Glomerular visceral epithelial cell (primary cell): ENCODE data around the gene CACNA2D1.
A peak's percentile ranks its signal among the peaks of the same experiment; 100 is the strongest.
"Not testable (repeated sequence)": the region's sequence is repeated elsewhere in the genome, so short reads cannot be mapped to it uniquely, and the experiment has no call there.

ENCODE experiments used
- DNase-seq: peaks from one replicate; pipeline ENCODE4 v3.0.0-alpha.2; 2016; ENCODE audit errors: extremely low spot score

CACNA2D1 gene

DNA sequence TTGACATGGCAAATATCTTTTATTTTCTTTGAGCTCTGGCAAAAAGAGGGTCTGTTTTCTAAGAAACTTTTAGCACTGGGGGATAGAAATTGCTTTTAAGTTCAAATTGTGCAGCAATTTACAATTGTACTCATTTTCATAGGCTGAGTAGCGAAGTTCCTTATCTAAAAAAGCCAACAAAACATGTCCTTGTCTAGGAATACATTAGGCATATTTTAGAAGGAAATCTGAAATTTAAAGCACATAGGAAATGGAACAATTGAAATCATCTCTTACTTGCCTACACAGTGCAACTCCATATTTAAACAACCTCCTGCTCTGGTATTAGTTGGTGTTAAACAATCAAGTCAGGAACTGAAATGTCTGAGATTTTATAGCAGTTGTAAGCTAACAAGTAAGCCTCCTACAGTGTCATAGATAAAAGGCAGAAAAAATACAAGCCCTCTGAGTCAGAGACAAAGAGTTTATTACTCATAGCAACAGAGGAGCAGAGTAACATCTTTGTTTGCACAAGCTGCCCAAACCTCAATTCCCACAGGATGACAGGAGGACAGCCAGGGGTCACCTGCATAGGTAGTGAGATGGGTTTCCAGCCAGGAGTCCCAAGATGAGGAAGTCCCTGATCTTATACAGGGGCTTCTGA lies 393.6 kb downstream of the CACNA2D1 start:
- DNase-seq = peak; percentile 55

DNA sequence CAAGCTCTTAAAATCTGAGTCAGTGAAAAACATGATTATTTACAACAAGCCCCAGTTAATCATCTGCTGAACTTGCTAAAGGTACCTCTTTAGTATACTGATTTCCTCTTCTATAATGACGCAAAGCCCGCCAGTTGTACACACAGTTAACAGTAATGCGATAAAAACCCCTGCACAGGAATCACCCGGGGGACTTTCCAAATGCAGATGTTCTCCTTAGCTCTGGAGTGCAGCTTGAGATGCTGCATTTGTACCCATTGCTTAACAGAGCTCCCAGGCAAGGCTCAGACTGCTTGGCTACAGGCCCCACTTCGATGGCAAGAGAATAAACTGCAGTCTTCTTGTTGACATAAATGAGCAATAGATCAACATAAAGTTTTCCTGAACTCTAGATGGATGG lies 394.1 kb downstream of the CACNA2D1 start:
- DNase-seq = no peak

DNA sequence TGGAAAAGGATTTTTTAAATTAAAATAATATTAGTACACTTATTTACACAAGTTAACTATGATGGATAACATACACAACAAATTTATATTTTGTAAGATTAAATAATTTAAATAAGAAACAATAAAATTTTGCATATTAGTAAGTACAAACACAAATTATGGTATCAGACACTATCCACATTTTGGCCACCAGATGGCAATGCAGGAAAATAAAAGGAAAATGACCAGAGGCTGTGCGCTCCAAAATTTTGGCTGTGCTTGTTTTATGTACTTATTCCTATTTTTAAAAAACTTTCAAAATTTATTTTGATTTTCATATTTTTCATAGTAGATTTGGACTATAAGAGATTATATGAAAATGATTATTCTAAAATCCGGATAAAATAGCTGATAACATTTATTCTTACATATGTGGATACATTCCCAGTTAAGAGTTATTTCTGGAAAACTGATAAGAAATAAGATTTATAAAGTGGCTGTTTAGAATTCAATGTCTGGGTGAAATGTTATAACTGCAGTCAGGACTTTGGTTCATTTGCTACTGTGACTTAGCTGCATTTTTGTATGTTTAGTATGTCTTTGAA lies 399.0 kb downstream of the CACNA2D1 start:
- peak; percentile 45 for DNase-seq

DNA sequence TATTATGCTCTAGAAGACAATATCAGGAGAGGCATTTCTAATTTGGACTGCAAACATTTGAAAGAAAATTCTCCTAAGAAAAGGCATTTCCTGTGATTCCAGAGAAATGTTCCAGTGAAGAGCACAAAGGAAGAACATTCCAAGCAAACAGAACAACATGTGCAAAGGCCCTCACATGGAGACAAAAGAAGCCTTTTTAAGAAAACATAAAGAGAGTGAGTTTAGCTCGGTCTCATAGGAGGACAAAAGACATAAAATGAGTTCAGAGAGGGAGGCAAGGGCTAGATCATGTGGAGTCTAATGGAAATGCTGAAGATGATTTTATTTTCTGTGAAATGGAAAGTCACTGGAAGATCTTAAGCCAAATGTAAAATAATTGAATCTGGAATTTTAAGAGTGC lies 404.0 kb downstream of the CACNA2D1 start:
- no peak for DNase-seq

DNA sequence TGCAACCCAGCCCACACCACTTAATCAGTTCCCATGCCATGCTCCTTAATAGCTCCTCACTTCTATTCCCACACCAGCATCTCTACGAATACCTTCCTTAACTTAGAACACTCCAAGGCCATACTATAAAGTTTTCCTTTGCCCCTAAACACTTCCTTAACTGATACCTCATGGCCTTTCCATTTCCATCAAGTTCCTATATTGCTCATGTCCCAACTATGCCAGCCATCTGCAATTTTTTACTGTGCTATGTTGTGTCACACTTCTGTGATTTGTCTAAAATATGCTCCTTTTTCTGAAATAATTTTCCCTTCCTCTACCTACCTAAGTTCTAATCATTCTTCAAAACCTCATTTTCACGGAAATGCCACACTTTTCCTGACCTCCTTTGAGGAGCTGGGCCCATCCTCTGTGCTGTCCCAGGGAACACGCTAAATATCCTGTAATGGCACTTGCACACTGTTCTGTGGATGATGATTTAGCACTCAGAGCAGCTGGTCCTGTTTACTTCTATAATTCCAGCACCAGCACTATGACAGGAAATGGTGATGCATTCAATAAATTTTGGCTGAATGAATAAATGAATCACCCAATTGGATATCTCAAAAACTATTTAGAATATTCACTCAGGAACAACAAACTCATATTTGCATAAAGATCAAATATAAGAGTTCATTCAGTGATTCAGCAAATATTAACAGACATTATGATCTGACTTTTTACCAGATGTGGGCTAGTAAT lies 407.3 kb downstream of the CACNA2D1 start:
- no peak for DNase-seq

DNA sequence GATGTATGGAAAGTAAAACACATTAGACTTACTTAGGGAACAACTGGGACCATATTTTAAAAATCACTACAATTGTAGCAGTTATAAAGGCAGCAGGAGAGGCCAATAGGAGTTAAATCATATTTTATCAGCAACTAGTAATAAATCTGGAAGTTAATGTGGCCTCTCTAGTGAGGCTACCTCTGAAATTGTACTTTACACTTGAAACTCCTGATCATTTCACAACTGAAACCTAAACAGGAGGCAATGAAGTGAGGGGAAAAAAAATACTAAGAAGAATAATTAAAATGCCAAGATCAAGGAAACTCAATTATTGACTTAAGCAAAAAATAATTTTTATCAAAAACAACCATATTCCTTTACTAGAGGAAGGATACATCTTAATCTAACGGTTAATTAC lies 408.1 kb downstream of the CACNA2D1 start:
- no peak for DNase-seq

DNA sequence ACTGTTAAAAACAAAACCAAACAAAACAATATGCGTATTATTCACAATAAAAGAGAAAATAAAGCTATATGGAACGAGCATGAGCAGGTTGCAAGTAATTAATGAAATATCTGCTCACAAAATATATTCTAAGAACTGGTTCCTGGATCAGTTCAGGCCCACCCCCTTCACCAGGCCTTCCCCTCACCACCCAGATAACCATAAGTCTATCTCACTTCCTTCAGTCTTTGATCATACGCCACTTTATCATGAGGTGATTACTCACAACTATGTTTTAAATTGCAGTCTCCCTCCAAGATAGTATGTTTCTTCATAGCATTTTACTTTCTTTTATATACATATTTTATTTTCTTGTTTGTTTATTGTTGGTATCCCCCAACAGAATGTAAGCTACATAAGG lies 410.7 kb downstream of the CACNA2D1 start:
- DNase-seq = no peak

DNA sequence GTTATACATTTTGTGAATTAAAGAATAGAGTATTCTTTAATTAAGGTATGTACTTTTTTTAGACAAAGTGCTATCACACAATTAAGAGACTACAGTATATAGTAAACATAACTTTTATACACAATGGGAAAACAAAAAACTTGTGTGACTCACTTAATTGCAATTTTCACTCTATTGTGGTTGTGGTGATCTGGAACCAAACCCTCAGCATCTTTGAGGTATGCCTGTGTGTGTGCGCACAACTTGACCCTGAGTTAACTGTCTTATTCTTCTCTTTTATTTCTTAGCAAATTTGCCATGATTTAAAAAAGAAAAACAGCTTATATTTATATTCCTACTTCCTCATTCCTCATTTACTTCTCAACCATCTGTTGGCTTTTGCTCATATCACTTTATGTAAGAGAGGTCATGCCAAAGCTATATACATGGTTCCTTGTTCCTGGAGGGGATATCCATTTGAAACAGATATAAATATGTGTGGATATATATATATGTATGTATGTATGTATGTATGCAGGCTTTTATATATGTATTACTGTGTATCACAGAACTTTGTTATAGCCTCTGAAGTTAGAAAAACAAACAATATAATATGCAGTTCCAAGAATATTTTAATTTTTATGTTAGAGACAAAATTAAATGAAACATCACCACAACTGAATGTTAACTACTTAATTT lies 414.2 kb downstream of the CACNA2D1 start:
- no peak for DNase-seq

DNA sequence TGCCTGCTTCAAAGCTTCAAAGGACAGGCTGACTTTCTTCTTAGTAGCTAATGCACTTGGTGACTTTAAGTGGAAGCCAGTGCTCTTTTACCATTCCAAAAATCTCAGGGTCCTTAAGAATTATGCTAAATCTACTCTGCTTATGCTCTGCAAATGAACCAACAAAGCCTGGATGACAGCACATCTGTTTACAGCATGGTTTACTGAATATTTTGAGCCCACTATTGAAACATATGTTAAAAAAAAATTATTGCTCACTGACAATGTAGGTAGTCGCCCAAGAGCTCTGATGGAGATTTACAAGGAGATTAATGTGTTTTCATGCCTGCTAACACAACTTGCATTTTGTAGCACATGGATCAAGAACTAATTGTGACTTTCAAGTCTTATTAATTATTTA lies 415.5 kb downstream of the CACNA2D1 start:
- no peak for DNase-seq

DNA sequence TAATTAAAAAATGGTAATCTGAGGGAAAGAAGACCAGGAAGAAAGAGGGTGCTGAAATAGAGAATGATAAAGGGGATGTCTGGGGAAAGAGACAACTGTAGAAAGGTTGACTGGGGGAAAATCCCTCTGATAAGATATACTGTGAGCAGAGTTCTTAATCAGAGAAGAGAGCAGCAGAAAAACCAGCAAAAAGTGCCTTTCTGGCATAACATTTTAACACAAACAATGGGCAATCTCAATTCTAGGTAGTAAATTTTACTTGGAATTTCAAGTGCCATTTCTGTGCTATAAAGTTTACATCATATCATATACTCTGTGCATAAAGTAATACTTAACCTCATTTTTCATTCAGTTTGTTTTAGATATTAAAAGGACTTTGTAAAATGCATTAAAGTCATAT lies 421.9 kb downstream of the CACNA2D1 start:
- no peak for DNase-seq

DNA sequence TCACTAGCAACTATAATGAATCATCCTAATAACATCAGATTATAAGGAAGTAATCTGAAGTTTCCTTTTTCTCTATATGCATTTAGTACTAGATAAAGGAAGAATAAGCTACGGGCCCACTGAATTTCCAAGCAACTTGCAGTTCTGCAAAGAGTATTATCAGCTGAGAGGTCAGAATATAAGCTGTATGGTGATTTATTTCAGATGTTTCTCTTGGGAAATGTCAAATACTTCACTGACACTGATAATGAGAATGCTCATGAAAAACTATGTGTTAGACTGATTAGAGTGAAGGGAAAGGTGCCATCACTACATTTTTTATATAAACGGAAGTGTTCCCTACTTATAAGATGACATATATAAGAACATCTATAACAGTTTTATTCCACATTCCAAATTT lies 422.5 kb downstream of the CACNA2D1 start:
- no peak for DNase-seq

DNA sequence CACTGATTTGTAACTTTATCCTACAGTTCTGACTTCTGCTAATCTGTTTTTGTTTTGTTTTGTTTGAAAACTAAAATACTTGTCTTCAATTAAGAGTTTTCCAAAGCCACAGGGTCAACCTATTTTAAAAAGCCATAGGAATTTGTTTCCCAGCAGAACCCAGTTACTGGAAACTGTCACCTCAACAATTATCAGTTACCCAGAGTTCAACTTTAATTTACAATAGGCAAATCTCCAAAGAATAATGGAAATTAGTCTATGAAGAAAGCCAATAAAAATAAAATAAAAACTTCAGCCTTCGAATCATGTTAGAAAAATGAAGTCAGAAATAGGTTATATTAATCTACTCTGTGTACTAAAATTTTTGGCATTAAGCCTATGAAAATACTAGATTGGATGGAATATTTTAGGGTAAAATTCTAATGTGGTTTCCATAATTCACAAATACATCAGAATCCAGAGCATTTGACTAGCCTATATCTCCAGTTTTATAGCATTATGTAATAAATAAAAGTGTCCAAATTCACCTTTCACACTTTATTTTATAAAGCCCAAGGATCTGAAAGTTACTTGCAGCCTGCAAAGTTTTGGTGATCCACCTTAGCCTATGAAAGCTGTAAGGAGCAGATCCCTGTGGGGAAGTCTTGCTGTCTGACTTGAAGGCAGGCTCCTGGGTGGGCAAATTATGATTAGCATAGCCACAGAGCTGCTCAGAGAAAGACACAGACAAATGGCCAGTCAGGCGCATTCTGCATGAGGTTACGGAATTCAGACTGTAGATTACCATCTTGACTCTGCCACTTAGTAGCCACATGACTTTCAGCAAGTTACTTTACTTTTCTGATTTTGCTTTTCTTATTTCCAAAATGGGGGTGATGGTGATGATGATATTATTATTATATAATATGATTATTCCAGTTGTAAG lies 423.8 kb downstream of the CACNA2D1 start:
- DNase-seq = no peak

DNA sequence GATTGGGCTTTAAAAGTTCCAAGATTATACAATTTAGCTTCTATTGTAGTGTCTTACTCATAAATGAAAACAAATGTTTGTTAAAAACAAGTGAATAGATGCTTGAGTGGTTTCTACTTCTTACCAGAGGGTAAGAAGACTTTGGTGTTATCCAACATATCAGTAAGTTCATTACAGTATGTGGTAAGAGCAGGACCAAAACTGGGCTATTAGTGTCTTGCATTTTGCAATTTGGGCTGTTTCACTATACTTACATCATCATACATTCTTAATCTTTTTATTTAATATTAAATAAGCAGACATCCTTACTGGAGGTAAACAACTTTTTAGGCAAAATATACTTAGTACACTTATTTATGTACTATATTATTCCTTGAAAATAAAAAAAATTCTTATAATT lies 425.4 kb downstream of the CACNA2D1 start:
- no peak for DNase-seq

DNA sequence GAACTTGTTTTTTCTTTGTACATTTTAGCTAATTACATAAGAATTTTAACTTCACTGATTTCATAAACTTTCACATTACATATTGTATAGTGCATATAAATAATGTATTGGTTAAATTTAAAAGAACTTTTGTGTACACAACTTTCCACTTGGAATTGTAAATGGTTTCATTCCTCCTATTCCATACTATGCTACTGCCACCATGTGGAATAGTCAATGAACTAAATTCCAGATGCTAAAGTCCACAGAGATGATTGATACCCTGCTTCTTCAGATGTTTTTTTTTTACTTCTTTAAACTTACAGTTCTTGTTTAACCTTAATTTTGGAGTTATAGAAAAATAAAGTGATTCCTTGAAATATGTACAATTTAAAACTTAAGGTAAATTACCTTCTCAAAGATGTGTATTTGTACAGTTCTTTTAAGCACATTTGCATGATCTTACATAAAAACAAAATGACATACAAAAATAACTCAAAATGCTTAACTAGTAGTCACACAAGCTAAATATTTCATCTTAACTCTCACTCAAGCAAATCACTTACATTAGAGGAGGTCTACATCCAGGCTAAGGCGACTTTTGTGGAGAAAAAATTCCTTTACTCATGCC lies 426.1 kb downstream of the CACNA2D1 start:
- peak; percentile 28 for DNase-seq

DNA sequence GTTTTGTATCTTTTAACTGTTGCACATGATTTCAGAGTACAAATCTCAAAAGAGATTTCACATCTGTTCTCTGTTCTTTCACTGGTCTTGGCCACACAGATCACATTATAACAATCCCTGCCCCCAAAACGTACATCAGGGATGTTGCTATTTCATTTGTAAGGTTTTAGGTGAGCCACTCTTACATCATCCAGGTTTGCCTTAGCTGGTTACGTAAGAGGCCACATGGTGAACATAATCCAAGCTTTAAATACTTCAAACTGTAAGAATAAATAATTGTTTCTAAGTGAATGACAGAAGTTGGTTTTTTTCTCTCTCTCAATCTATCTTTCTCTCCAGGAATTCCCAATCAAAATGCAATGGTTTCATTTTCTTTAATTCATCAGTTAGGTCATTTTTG lies 427.8 kb downstream of the CACNA2D1 start:
- no peak for DNase-seq

DNA sequence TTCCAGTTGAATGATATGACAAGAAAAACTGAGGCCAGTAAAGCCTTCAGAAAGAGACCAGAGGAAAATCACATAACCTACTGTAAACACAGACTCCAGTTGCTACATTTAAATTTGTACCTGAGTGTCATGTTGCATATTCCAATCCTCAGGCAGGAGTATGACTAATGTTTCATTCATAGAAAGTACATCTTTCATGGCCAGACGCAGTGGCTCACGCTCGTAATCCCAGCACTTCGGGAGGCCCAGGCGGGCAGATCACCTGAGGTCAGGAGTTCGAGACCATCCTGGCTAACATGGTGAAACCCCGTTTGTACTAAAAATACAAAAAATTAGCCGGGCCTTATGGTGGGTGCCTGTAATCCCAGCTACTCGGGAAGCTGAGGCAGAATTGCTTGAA lies 429.0 kb downstream of the CACNA2D1 start:
- not testable (repeated sequence) for DNase-seq

DNA sequence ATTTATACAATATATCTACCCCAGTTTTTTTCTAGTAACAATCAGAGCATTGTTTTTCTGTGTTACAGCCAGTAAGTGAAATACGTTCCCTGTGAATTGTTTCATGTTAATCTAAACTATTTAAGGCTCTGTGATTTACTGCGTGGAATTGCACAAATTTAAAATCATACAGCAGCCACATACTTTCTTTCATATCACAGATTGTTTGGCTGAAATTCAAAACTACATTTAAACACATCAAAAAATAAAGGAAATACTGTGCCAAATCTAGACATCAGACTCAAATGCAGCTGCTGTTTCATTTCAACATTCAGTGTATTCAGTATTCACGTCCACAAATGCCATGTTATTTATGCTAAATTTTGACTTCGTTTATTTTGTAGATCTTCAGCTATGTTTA lies 431.1 kb downstream of the CACNA2D1 start:
- DNase-seq = no peak

DNA sequence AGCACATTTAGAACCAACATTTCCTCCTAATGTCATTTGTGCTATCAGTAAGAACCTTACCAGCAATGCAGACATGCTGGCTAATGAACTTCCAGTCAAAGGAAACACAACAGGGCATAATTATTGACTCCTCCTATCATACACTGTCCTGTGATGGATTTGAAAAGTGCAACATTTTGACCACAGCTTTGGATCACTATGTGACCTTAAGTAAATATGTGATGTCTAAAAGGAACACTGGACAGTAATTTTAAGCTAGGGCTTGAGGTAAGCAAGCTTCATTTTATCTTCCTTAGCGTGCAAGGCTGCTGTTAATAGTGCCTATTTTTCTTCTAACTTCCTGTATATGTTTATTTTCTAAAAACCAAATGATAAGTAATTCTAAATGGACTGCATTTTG lies 433.2 kb downstream of the CACNA2D1 start:
- no peak for DNase-seq

DNA sequence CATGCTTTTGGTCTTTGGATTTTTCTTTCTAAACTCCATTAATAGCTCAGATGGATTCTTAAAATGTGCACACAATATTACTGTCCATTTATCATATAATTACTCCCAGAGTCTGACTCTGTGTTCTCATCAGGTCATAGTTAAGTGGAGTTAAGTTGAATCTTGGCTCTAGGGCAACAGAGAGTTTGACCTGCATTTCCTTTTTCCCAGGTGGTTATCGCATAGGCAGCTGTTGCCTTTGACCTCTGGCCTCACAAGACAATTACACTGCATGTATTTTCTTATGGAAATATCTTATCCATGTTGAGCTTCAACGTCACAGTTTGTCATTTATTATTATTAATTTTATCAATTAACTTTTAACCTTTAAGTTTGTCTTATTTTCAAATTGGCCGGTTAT lies 436.3 kb downstream of the CACNA2D1 start:
- DNase-seq = no peak

DNA sequence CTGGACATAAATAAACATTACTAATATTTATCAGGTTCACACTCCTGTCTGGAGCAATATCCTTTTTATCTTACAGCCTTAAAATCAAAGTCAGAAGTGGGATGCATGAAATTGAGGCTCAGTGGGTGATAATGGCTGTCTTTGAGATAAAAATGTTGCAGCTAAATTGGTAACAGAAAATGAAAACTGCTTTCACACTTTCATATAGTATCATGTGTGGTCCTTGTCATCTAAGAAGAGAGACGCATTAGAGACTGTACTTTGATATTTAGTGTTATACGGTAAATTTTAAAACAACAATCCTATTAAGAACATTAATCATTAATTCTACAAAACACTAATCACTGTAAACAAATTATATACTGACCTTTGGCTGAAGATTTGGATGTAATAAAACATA lies 438.5 kb downstream of the CACNA2D1 start:
- DNase-seq = no peak

DNA sequence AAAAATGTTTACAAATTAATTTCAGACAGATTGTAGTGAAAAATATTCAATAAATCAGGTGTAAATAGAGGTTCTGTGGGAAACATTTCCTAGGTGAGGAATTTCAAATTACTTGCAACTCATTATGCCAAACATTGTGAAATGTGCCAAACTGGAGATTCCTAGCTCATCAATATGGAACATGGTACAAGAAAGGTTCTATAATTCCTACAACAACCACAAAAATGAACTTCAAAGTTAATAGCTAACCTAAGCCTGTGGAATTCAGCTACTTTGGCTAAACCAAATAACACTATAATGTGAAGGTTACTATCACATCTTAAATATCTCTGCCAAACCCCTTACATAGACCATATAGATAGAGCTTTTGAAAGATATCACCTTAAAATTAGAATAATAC lies 450.4 kb downstream of the CACNA2D1 start:
- DNase-seq = peak; percentile 47
